K562 (cell line): Measurements from ENCODE around the gene NLE1. TPM values are rescaled to one million over a fixed set of nuclear protein-coding genes. Genes with fewer than 3 reads are reported as not detected.
A peak's percentile ranks its signal among the peaks of the same experiment; 100 is the strongest.

Experiments used
- ATAC-seq: fragments of 200-7000 bp; cut with Tn5 transposase; 3 replicates; pipeline ENCODE4 v1.9.1; 2020; ENCODE audit warnings: moderate library complexity
- BruUV-seq: library from RNA; stranded (reverse); fragments of 400-500 nt; replicated peaks from 2 replicates; lab custom pipeline; 2021; lab: Mats Ljungman, UMichigan
- CTCF ChIA-PET: fragments of 300-600 bp; formaldehyde crosslinking; extraction: SDS; loops from one replicate; lab custom pipeline; 2021; ENCODE audit warnings: low intra/inter-chr PET ratio; lab: Yijun Ruan, JAX
- POLR2A ChIA-PET: fragments of 300-600, 350-650 bp; sonication (Branson Sonifier 250); formaldehyde crosslinking; extraction: SDS; loops from one replicate; lab custom pipeline; 2021; ENCODE audit warnings: antibody characterized with exemption, inconsistent platforms; lab: Yijun Ruan, JAX
- DNase-seq, 4 experiments: peaks; one replicate each; pipeline versions ENCODE4 v3.0.0 to v3.0.0-alpha.2; 2011 to 2018; ENCODE audit warnings: low spot score in 3 of 4, mixed read lengths in 3 of 4; ENCODE audit errors: extremely low read depth in 1 of 4
- FAIRE-seq: peaks from 2 replicates; lab custom pipeline; 2011; peaks lifted over from hg19 to GRCh38; lab: Jason Lieb, UNC
- H2AFZ ChIP-seq: 2 replicates; pipeline ENCODE4 v1.6.0; 2011; ENCODE audit warnings: low read depth, low read length, control low read depth, inconsistent platforms
- H3K27ac ChIP-seq: fragments of 200-600 bp; 3 replicates; pipeline ENCODE4 v1.8.0; 2011; ENCODE audit warnings: low read depth, mild to moderate bottlenecking, control low read depth, inconsistent platforms, low read length, moderate library complexity, mixed read lengths; ENCODE audit errors: extremely low read depth
- H3K27me3 ChIP-seq, 2 experiments: fragments of 300-600 bp in 1 of 2; 2 replicates in 1 of 2; 3 replicates in 1 of 2; pipeline versions ENCODE4 v1.6.0 to v1.8.0; 2011; ENCODE audit warnings: inconsistent platforms in 2 of 2, low read length in 2 of 2, mild to moderate bottlenecking in 1 of 2, mixed read lengths in 1 of 2, moderate library complexity in 1 of 2; ENCODE audit not compliant: control insufficient read depth in 2 of 2, insufficient read depth in 2 of 2
- H3K36me3 ChIP-seq: fragments of 300-600 bp; 3 replicates; pipeline ENCODE4 v1.8.0; 2011; ENCODE audit warnings: mild to moderate bottlenecking, low read length, inconsistent platforms; ENCODE audit not compliant: control insufficient read depth, insufficient read depth
- H3K4me1 ChIP-seq, 2 experiments: fragments of 200-600 bp in 1 of 2; replicated peaks in 1 of 2; 2 replicates in 1 of 2; 3 replicates in 1 of 2; pipeline versions ENCODE4 v1.5.1 to v1.8.0; 2011; ENCODE audit warnings: inconsistent platforms in 2 of 2, low read length in 2 of 2, mild to moderate bottlenecking in 1 of 2, mixed read lengths in 1 of 2, moderate library complexity in 1 of 2; ENCODE audit not compliant: control insufficient read depth in 2 of 2, insufficient read depth in 2 of 2
- H3K4me2 ChIP-seq: 2 replicates; pipeline ENCODE4 v1.6.1; 2011; ENCODE audit warnings: low read length, control low read depth, inconsistent platforms, mixed read lengths; ENCODE audit not compliant: insufficient read depth
- H3K4me3 ChIP-seq: fragments of 200-600 bp; sonication (generic), shearing (Covaris generic); 2 replicates; pipeline ENCODE4 v1.5.1; 2016; ENCODE audit warnings: control low read depth, inconsistent platforms
- H3K79me2 ChIP-seq: fragments of 200-600 bp; 3 replicates; pipeline ENCODE4 v1.8.0; 2011; ENCODE audit warnings: low read length, inconsistent platforms; ENCODE audit not compliant: control insufficient read depth, insufficient read depth
- H3K9ac ChIP-seq, 2 experiments: 2 replicates each; pipeline versions ENCODE4 v1.6.0 to v1.6.1; 2011; ENCODE audit warnings: low read depth in 2 of 2, low read length in 2 of 2, control low read depth in 1 of 2, inconsistent platforms in 1 of 2, mild to moderate bottlenecking in 1 of 2, mixed read lengths in 1 of 2; ENCODE audit not compliant: insufficient read depth in 1 of 2
- H3K9me1 ChIP-seq: one replicate; pipeline ENCODE4 v1.6.0; 2011; ENCODE audit warnings: inconsistent platforms, mild to moderate bottlenecking, low read length, moderate library complexity; ENCODE audit not compliant: control insufficient read depth, insufficient read depth
- H3K9me3 ChIP-seq: replicated peaks from 2 replicates; pipeline ENCODE4 v1.5.1; 2011; ENCODE audit warnings: low read depth, low read length, inconsistent platforms; ENCODE audit not compliant: control insufficient read depth, insufficient read depth
- H4K20me1 ChIP-seq: replicated peaks from 2 replicates; pipeline ENCODE4 v1.6.1; 2011; ENCODE audit warnings: low read length, inconsistent platforms, mixed read lengths; ENCODE audit not compliant: control insufficient read depth, insufficient read depth
- CBX1 ChIP-seq: sonication (generic); IDR thresholded peaks from 2 replicates; pipeline ENCODE4 v1.6.1; 2016; ENCODE audit warnings: antibody characterized with exemption, low read depth, mild to moderate bottlenecking
- CTBP1 ChIP-seq: fragments of 450-650 bp; IDR thresholded peaks from 2 replicates; pipeline ENCODE4 v1.6.1; 2016; ENCODE audit warnings: borderline replicate concordance
- FUS ChIP-seq: fragments of 200-400 bp; formaldehyde crosslinking; optimal IDR thresholded peaks from 2 replicates; pipeline ENCODE3; 2017; ENCODE audit warnings: low read depth, low read length
- MAFG ChIP-seq: fragments of 450-650 bp; conservative IDR thresholded peaks from 2 replicates; pipeline ENCODE4 v1.6.1; 2016; ENCODE audit warnings: missing genetic modification characterization, missing compliant biosample characterization
- MECOM ChIP-seq: fragments of 250-450 bp; sonication (Bioruptor Pico); IDR thresholded peaks from 2 replicates; pipeline ENCODE4 v1.8.0; 2022; ENCODE audit warnings: inconsistent platforms
- MYNN ChIP-seq, 2 experiments: sonication (generic); formaldehyde crosslinking in 1 of 2; IDR thresholded peaks; 2 replicates each; pipeline versions ENCODE4 v1.5.0 to v1.6.1; 2016 to 2020; ENCODE audit warnings: antibody characterized with exemption in 1 of 2, missing genetic modification reagents in 1 of 2
- NEUROD1 ChIP-seq: fragments of 150-350 bp; IDR thresholded peaks from 2 replicates; pipeline ENCODE4 v1.6.1; 2014; ENCODE audit warnings: borderline replicate concordance, low read length, low read depth; ENCODE audit not compliant: partially characterized antibody
- NFRKB ChIP-seq: fragments of 450-650 bp; IDR thresholded peaks from 2 replicates; pipeline ENCODE4 v1.6.1; 2016; ENCODE audit warnings: low read depth
- NRF1 ChIP-seq, 2 experiments: fragments of 450-650 bp; IDR thresholded peaks in 1 of 2; conservative IDR thresholded peaks in 1 of 2; 2 replicates each; pipeline ENCODE4 v1.6.1; 2014; ENCODE audit warnings: mild to moderate bottlenecking in 2 of 2
- RUNX1 ChIP-seq: sonication (generic); IDR thresholded peaks from 2 replicates; pipeline ENCODE4 v1.6.1; 2016; ENCODE audit warnings: antibody characterized with exemption, low read depth
- XRCC5 ChIP-seq: fragments of 200-400 bp; formaldehyde crosslinking; IDR thresholded peaks from 2 replicates; pipeline ENCODE4 v1.6.1; 2017; ENCODE audit warnings: low read depth, mild to moderate bottlenecking, low read length
- ZNF699 ChIP-seq: fragments of 250-450 bp; sonication (Bioruptor Pico); IDR thresholded peaks from 2 replicates; pipeline ENCODE4 v1.8.0; 2021; ENCODE audit warnings: mild to moderate bottlenecking, moderate library complexity; ENCODE audit not compliant: insufficient replicate concordance
- WGBS: fragments of 100-300 bp; shearing (Covaris generic); methylation state at CpG from one replicate; pipeline ENCODE4 v1.1.6; 2016; ENCODE audit warnings: low coverage, mixed read lengths; ENCODE audit not compliant: insufficient coverage; ENCODE audit errors: missing lambda C conversion rate; 5-methylcytosine and 5-hydroxymethylcytosine counted together
- in situ Hi-C: fragments of 300-500 bp; cut with MboI; formaldehyde crosslinking; loops from 4 replicates; pipeline ENCODE4 v1.15.0; 2018; ENCODE audit warnings: inconsistent platforms, mixed read lengths
- intact Hi-C: fragments of 100-400 bp; cut with micrococcal nuclease; formaldehyde crosslinking; loops from 2 replicates; pipeline ENCODE4 v1.14.2; 2022
- polyA plus RNA-seq, 8 experiments: library from polyadenylated mRNA; depleted of rRNA in 4 of 8; stranded (reverse) in 5 of 8; unstranded in 3 of 8; fragments of >200 nt; fragmentation: Nextera tagmentation in 2 of 8; fragmentation: Illumina TruSeq in 1 of 8; extraction: Ambion mirVana in 2 of 8; extraction: Trizol in 1 of 8; gene quantifications; 2 replicates each; pipeline versions ENCODE4 v1.2.1 to v1.2.3, GENCODE V29; 2011 to 2014; ENCODE audit warnings: inconsistent platforms in 1 of 8, missing spikeins in 1 of 8
- total RNA-seq, 7 experiments: library from RNA; depleted of rRNA in 6 of 7; stranded (reverse); fragments of >200 nt in 6 of 7; fragmentation: Illumina TruSeq in 2 of 7; extraction: Trizol in 2 of 7; gene quantifications; 2 replicates each; pipeline versions ENCODE4 v1.2.1 to v1.2.3, GENCODE V29; 2011 to 2021; ENCODE audit warnings: low replicate concordance in 1 of 7
- TF ChIP-seq, protein P1 (sequence below), 2 experiments: fragments of 450-650 bp in 1 of 2; IDR thresholded peaks; 2 replicates each; pipeline ENCODE4 v1.6.1; 2011 to 2017; ENCODE audit warnings: low read depth in 2 of 2, antibody characterized with exemption in 1 of 2, borderline replicate concordance in 1 of 2, low read length in 1 of 2, mild to moderate bottlenecking in 1 of 2, mixed read lengths in 1 of 2; ENCODE audit not compliant: control insufficient read depth in 1 of 2
- TF ChIP-seq, protein P2 (sequence below): fragments of 250-450 bp; sonication (Bioruptor Pico); IDR thresholded peaks from 2 replicates; pipeline ENCODE4 v1.4.0; 2020; ENCODE audit warnings: mild to moderate bottlenecking

The NLE1 gene
- total and polyA plus RNA-seq, 9 of the 15 experiments (the other 6 are each of a cell fraction or from before 2014, with no cell fraction given) = 3.8 to 69.0 (median 29.4) TPM

DNA sequence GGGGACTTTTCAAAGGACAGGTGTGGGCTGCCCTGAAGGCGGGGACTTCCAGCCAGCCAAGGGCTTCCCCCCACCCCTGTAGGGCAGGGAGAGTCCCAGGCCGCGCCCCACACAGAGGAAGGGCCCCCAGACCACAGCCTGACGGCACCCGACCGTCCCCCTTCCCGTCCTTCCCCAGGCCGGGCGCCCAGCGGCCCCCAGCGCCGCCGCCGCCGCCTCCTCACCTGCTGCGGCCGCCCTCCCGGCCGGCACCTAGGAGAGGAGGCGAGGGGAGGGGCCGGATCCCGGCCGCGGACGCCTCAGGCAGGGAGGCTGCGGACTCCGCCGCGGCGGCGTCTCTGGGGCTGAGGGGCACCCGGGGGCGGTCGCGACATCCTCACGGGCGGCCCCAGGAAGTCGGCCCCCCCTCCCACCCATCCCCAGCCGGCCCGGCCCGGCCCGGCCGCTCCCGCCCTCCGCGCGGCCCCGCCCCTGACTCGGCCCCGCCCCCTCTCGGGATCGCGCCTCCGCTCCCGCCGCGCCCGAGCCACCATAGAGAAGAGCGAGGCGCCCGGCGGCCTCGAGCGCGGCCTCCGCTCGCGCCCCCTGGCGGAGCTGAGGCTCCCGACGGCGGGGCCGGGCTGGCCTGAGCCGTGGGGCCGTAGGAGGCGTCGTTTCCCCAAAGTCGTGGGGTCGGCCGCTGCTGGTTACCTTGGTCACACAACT lies 53.1 kb downstream of the NLE1 start (continued):
- TF ChIP-seq MECOM (CRISPR knock-in tag) (no peak), FUS (no peak), CTBP1 (peak; percentile 16; the same call in 1 of the 2 replicates), CBX1 (no peak; the same call in 1 of the 2 replicates)
- TF ChIP-seq, protein P1, sequence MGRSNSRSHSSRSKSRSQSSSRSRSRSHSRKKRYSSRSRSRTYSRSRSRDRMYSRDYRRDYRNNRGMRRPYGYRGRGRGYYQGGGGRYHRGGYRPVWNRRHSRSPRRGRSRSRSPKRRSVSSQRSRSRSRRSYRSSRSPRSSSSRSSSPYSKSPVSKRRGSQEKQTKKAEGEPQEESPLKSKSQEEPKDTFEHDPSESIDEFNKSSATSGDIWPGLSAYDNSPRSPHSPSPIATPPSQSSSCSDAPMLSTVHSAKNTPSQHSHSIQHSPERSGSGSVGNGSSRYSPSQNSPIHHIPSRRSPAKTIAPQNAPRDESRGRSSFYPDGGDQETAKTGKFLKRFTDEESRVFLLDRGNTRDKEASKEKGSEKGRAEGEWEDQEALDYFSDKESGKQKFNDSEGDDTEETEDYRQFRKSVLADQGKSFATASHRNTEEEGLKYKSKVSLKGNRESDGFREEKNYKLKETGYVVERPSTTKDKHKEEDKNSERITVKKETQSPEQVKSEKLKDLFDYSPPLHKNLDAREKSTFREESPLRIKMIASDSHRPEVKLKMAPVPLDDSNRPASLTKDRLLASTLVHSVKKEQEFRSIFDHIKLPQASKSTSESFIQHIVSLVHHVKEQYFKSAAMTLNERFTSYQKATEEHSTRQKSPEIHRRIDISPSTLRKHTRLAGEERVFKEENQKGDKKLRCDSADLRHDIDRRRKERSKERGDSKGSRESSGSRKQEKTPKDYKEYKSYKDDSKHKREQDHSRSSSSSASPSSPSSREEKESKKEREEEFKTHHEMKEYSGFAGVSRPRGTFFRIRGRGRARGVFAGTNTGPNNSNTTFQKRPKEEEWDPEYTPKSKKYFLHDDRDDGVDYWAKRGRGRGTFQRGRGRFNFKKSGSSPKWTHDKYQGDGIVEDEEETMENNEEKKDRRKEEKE (IDR thresholded peaks at IDR 0.05; ENCODE audit: borderline replicate concordance in 1 of 2, control insufficient read depth in 1 of 2, low read depth in 2 of 2, low read length in 1 of 2) = no peak

DNA sequence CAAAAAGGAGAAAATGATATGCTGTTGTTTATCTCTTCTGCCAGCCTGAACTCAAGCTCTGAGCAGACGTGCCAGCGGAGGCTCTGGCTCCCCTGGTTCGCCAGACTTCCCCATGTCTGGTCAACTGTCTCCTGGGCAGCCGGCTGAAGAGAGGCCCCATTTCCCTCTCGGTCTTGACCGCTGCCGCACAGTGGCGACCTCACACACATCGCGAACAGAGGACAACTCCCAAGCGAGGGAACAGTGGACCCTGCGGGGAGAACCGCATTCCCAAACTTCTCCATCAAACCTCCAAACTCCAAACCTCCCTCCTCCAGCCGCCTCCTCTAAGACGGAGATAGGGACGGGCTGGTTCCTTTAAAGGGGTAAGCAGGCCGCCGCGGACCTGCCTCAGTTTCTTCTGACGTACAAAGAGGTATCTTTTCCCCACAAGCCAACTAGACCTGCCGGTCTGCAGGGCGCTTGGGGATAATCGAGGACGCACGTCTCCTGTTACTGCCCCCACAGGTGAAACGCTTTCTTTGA lies 53.7 kb downstream of the NLE1 start:
- Histone ChIP-seq H3K36me3 (no peaks in the 10 kb centered on the region), H3K27me3 (no peaks in the 10 kb centered on the region), H2AFZ (peak overlapping the region; percentile 85), H3K9ac (peak overlapping the region; percentile 75 to 92), H3K27ac (peak overlapping the region; percentile 73), H4K20me1 (no peaks in the 10 kb centered on the region), H3K4me1 (peaks cover 22% of the 10 kb centered on the region in 2 experiments), H3K79me2 (peaks cover 41% of the 10 kb centered on the region), H3K9me3 (no peaks in the 10 kb centered on the region), H3K9me1 (no peaks in the 10 kb centered on the region), H3K4me3 (peak overlapping the region; percentile 87), H3K4me2 (peak overlapping the region; percentile 83)
- ChIA-PET CTCF (no interaction called here), POLR2A (interaction anchor here (0.7 to 1.2 kb wide), 2 partner anchors 25 to 116 kb away, joined by 3 to 5 read pairs; partner anchors contain the start of gene RFFL)
- in situ Hi-C loops (no loop called here), intact Hi-C loops (loop anchor here (2.0 to 5.0 kb wide), 3 partner anchors 24 to 106 kb away; partner anchors contain the start of gene LIG3)
- peak; percentile 80 for ATAC-seq
- no TSS peak for BruUV-seq
- 1% methylated on average over 26 of the region's 26 CpGs for WGBS
- DNase-seq = peak; percentile 17 to 74 (median 34)
- FAIRE-seq = peak; percentile 77
- TF ChIP-seq RUNX1 = no peak
- 0 out of 4 replicates have a peak, but pooled peaks of 1 of the 2 experiments have one; percentile 15 for TF ChIP-seq NRF1 (conservative IDR thresholded peaks at IDR 0.05 in 1 of 2, IDR thresholded peaks at IDR 0.05 in 1 of 2)
- TF ChIP-seq, protein P2, sequence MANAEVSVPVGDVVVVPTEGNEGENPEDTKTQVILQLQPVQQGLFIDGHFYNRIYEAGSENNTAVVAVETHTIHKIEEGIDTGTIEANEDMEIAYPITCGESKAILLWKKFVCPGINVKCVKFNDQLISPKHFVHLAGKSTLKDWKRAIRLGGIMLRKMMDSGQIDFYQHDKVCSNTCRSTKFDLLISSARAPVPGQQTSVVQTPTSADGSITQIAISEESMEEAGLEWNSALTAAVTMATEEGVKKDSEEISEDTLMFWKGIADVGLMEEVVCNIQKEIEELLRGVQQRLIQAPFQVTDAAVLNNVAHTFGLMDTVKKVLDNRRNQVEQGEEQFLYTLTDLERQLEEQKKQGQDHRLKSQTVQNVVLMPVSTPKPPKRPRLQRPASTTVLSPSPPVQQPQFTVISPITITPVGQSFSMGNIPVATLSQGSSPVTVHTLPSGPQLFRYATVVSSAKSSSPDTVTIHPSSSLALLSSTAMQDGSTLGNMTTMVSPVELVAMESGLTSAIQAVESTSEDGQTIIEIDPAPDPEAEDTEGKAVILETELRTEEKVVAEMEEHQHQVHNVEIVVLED (CRISPR knock-in tag) = no peak
- TF ChIP-seq NEUROD1 = no peak
- 0 out of 2 replicates have a peak, but pooled peaks have one; percentile 68 for TF ChIP-seq NFRKB
- TF ChIP-seq MAFG (tag) = no peak
- peak; percentile 70; the same call in 1 of the 2 replicates for TF ChIP-seq XRCC5
- TF ChIP-seq MYNN (IDR thresholded peaks at IDR 0.05) = 0 out of 2 replicates have a peak, but pooled peaks have one; percentile 17
- TF ChIP-seq MYNN (CRISPR knock-in tag; IDR thresholded peaks at IDR 0.05) = no peak
- no peak for TF ChIP-seq ZNF699 (CRISPR knock-in tag)
